Suppressor macrophage treated with lipopolysaccharide for 4 hours (primary cell): ENCODE results near the gene GAS1.

Experiments
- DNase-seq: peaks from one replicate; pipeline ENCODE4 v3.0.0-alpha.2; 2020

The GAS1 gene

GRCh38 chr9:86921151-86921923, 26.0 kb downstream of the GAS1 start:
- DNase-seq = no peak

- no peak for DNase-seq
These were observed 28.8 kb downstream of the GAS1 start for GRCh38 chr9:86918556-86918955.

GRCh38 chr9:86912210-86912609, 35.1 kb downstream of the GAS1 start:
- no peak for DNase-seq

GRCh38 chr9:86909388-86909787, 37.9 kb downstream of the GAS1 start:
- no peak for DNase-seq

GRCh38 chr9:86908261-86908660, 39.0 kb downstream of the GAS1 start:
- DNase-seq = no peak

- DNase-seq = no peak
These were observed 40.0 kb downstream of the GAS1 start for GRCh38 chr9:86907346-86907745.

GRCh38 chr9:86903734-86904085, 43.6 kb downstream of the GAS1 start:
- no peak for DNase-seq

GRCh38 chr9:86902991-86903733, 44.1 kb downstream of the GAS1 start:
- DNase-seq = no peak

GRCh38 chr9:86902586-86902985, 44.7 kb downstream of the GAS1 start:
- no peak for DNase-seq

GRCh38 chr9:86902176-86902575, 45.1 kb downstream of the GAS1 start:
- DNase-seq = no peak

- DNase-seq = no peak
These were observed 45.8 kb downstream of the GAS1 start for GRCh38 chr9:86901511-86901910.
